GM19238 (cell line): ENCODE measurements around the gene EPB41L3.
"Not testable (repeated sequence)": the region's sequence is repeated elsewhere in the genome, so short reads cannot be mapped to it uniquely, and the experiment has no call there.

ENCODE experiments used
- DNase-seq: peaks from one replicate; pipeline ENCODE4 v3.0.0; 2011; ENCODE audit warnings: low spot score; ENCODE audit not compliant: insufficient read length

Gene EPB41L3

DNA sequence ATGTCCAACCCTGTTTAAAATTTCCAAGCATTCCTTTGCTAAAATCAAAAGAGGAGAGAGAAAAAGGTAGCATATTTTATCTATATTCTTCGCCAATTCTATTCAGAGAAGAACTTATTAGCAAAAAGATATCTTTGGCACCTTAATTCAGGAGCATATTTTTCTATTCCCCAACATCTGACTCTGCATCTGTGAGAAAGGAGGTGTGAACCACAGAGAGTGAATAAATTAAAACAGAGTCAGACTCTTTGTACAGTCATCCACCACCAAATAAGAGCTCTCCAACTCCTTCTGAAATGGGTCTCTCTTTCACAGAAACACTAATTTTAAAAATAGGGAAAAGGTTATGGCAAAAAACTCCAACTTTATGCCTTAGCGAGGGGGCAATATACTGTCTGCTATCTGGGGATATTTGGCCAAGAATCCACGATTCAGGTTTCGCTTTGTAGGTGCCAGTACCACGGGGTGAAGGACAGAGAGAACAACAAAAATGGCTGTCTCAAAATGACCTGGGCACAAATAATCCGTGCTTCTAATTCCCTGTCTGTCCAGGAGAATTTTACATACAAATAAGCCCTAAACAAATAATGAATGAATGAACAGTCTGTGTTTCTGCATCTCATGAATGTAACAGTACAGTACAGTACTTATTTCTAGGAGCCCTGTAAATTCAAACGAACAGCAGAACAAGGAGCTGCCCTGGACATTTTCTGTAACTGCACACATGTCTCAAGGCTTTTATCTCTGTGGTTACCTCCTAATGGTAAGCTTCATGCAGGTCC lies 43.4 kb downstream of the EPB41L3 start:
- DNase-seq = no peak

DNA sequence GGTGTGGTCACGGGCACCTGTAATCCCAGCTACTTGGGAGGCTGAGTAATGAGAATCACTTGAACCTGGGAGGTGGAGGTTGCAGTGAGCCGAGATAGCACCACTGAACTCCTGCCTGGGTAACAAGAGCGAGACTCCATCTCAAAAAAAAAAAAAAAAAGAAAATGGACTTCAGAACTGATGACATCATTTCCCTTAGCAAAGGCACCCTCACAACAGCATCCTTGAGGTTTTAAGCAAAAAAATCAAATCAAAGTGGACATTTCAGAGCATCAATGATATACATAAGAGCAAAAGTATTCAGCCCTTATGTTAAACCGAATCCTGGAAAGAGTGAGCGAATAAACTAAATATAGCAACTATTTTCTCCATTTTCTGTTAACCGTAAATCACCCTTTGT lies 45.3 kb downstream of the EPB41L3 start:
- no peak for DNase-seq

- DNase-seq = no peak
These were observed 47.5 kb downstream of the EPB41L3 start for GRCh38 chr18:5496305-5496704.

DNA sequence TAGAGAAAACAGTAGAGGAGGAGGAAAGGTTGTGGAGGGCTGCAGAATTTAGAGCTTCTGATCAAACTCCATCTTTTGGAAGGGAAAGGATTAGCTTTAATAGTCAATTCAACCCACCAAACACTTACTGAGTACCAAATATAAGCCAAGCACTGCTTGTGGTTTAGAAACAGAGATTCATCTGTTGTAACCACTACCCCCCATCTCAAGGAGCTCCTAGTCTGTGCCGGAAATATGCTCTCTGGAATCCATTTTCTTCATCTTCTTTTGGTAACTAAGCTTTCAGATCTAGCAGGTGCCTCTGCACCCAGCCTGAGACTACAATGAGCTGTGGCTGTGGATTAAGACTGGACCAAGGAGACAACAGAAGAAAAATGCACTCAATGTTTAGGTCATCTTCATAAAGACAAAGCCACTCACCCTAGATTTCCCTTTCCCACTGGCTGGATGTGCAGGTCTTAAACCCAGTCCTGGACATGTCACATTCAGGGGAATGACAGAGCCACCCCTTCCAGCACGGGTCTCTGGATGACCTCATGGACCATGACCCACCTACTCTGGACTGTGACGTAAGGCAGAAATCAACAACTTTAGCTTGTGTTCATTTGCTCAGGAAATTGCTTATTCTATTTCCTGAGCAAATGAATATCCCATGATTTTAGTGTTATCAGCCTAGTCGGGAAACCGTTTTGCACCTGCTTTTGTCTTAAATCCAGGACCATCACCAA lies 52.9 kb downstream of the EPB41L3 start:
- no peak for DNase-seq

DNA sequence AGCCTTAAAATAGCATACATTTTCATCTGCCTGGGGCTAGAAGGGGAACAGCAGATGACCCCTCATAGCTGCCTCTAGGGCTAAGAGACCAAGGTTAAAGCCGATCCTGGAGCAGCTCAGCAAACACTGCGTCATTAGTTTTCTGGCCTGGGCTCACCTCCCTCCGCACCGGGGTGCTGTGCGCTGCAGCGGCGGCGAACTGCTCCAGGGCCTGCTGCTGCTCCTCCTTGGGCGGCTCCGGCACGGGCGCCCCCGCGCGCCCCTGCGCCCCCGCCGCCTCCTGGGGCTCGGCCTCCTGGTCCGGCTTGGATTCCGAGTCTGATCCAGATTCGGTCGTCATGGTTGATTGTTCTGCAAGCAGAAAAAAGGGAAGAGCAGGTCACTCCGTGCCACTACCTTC lies 55.0 kb downstream of the EPB41L3 start:
- no peak for DNase-seq

- not testable (repeated sequence) for DNase-seq
These were observed 55.8 kb downstream of the EPB41L3 start for GRCh38 chr18:5488044-5488443.

- DNase-seq = no peak
These were observed 59.3 kb downstream of the EPB41L3 start for GRCh38 chr18:5484526-5484925.

DNA sequence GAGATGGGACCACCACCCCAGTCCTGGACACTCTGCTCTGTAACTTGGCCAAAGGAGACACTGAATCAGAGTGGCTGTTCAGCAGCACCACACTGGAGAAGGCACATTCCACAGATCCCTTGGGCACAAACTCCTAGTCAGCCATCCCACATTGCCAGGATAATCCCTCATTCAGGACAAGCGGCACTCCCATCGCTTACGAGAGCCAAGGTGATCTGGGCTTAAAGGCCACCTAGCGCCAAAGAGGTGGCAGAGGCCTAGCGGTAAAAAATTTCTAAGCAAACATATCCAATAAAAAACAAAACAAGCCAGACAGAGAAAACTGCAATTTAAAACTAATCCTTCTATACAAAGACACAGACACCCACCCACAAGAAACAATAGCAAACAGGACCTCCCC lies 62.2 kb downstream of the EPB41L3 start:
- DNase-seq = no peak

- DNase-seq = no peak
These were observed 65.5 kb downstream of the EPB41L3 start for GRCh38 chr18:5478261-5478660.

DNA sequence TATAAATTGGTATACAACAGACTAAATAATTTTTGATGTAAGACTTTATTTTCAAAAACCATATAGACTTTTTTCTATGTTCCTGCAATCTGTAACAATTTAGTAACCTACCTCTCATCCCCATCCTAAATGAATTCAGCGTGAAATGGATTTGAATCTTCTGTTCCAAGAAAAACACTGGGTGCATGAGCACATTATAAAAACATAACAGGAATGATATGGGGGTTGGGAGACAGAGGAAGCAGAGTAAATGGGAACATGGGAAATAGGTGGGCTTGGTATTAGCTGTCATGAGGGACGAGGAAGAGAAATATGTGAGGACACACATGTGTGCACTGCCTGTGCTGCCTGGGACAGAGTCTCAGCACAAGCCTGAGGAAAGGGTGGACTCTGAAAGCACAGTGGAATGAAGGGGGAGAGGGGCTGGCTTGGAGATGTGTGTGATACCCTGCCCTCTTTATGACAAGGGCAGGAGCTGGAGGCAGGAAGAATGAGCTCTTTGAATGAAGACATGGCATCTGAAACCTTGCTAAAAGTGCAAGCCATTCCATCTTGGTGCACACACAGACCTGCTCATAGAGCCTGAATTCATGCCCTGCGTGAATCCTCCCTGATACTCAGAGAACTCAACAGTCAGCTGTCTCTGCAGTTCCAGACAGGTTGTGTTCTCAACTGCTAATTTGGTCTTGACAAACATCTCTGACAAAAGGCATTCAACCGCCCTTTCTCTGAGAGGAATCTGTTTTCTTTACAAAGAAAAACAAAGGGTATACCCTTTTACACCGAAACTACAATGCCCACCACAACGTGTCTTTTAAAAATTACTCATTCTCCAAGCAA lies 66.6 kb downstream of the EPB41L3 start:
- DNase-seq = no peak

- no peak for DNase-seq
These were observed 68.5 kb downstream of the EPB41L3 start for GRCh38 chr18:5475267-5475666.

GRCh38 chr18:5469340-5469739 lies 74.5 kb downstream of the EPB41L3 start:
- no peak for DNase-seq

DNA sequence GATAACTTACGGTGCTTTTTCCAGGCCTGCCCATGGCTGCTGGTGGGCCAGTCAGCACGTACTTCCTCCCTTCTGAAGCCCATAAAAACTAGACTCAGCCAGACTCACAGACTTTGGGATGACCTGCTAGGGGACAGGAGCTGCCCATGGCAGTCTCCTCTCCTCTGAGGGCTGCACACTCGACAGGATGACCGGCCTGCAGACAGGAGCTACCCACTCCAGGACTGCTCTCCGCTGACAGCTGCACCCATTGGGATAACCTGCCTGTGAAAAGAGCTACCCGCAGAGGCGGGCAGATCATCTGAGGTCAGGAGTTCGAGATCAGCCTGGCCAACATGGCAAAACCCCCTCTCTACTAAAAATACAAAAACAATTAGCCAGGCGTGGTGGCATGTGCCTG lies 75.4 kb downstream of the EPB41L3 start:
- no peak for DNase-seq

DNA sequence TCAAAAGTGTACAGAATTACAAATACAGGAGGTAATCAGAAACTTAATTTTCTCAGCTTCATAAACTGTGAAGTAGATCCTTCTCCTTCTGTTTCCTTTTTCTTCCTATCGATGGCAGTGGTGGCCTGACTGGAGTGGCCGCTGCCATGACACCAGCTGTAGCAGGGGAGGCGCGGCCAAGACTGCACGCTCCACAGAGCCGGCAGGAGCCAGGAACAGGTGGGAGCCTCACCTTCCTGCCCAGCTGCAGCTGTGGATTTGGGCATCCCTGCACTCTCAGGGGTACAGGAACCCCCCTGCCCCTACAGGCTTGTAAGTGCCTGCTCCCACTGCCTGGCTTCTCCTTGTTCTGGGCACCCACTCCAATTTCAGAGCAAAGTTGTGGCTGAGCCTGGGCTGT lies 76.1 kb downstream of the EPB41L3 start:
- no peak for DNase-seq

DNA sequence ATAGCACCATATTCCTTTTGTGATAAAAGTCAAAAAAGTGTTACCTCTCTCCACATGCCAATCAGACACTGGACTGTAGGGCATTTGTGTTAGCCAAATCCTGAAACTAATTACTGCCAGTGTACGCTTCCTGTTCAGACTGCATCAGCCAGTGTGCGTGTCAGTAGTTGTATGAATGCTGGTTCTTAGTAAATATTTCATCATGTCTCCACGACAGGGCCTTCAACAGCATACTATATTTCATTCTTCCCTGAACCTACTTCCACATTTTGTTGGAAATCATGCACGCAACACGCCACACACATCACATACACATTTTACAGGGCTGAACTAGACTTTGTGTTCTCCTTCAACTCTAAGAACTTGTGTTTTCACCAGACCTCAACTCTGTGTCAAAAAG lies 77.5 kb downstream of the EPB41L3 start:
- no peak for DNase-seq

DNA sequence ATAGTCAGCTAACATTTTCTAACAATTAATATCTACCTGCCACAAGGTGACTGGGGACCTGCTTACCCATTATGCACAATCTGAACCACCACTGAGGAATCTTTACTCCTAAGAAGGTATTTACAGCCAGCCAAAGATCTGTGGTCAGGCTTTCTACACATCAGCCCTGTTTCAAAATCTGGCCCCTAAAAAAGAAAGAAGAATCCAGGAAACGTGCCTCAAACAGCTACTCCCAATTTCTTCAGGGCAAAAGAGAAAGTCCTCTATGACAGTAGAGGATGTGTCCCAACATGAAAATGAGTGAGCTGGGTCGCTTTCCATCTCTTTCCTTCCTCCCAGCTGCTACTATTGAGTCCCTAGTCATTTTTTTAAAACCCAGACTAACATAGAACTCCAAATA lies 79.5 kb downstream of the EPB41L3 start:
- no peak for DNase-seq

GRCh38 chr18:5463831-5464230 lies 80.0 kb downstream of the EPB41L3 start:
- no peak for DNase-seq

- no peak for DNase-seq
These were observed 80.4 kb downstream of the EPB41L3 start for GRCh38 chr18:5463390-5463789.

DNA sequence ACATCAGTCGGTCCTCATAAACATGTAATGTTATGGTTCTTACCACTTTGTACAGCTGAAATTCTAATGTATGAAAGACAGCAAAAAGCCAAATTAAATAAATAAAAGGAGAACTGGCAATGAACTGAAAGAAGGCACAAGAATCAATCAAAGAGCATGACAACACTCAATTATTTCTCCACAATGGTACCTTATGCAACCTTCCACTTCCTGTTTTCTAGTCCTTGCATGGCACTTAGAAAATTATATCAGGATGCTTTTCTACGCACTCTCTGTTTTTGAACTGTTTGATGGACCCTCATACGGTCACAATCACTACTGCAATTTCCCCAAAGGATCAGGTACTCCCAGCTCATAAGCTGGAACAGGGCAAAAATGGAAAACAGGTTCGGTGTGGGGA lies 81.6 kb downstream of the EPB41L3 start:
- DNase-seq = no peak

DNA sequence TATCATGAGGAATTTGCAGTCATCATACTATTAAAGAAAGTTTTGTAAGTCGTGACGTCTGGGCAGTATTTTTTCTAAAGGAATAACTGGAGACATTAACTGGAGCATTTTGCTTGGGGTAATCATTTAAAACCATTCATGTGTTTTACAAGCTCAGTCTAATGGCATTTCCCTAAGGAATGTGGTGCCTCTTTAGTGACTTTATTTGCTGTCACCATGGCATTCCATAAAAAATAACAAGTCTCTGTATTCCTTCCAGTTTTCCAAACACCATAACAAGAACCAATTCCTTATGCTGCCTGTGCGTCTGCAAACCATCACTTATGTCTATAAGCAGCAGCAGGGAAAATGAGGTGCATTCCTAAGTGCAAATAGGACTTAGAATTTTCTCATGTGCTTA lies 82.8 kb downstream of the EPB41L3 start:
- no peak for DNase-seq

DNA sequence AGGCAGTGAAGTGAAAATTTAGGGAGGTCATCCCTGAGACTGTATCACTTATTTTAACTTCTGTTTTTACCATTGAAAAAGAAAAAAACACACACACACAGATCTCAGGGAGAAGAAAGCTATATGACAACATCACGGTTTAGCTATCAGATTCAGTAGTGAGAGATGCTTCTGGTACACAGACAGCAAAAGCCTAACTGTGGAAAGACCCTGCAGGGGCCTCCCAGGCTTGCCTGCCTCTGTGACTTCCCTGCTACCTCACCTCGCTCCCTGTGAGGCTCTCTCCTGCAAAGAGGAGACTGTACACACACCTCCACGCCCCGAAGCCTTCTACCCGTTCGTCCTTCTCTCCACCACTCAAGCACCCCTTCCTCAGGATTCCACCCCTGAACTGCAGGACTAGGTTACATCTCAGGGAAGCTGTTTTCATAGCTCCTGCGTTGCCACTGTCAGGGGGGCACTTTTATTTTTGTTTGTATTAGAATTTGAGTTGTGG lies 86.3 kb downstream of the EPB41L3 start:
- no peak for DNase-seq
